ENCODE measurements around the gene ZSCAN30. TPM values are rescaled to one million over a fixed set of nuclear protein-coding genes. Genes with fewer than 3 reads are reported as not detected.

ZSCAN30 gene
- total RNA-seq, 4 donors from 2014 or later: 5.5 to 18.1 (median 8.0) TPM

DNA sequence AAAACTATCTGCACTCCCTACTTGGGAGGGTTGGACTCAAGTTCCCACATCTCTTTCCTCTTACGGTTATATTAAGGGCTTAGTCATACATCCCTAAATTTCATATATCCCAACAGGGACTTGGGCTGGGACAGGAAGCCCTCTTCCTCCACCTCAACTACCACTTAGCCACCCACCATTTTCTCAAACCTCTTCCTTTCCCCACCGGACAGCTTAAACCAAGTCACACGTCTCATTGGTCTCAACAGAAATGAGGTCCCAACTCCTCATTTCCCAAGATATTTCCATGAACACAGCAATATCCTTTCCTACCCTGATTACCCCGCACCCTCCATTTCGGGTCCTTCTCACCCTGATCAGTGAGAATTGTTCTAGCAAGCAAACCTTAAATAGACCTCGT is 736 bp downstream of the ZSCAN30 start:
- no peak for DNase-seq (ENCODE audit: low spot score in 2 of 2)
- peak overlapping the region; percentile 58 for H3K4me3 ChIP-seq (ENCODE audit: low read depth, poor library complexity, severe bottlenecking)
- TF ChIP-seq, protein P1, sequence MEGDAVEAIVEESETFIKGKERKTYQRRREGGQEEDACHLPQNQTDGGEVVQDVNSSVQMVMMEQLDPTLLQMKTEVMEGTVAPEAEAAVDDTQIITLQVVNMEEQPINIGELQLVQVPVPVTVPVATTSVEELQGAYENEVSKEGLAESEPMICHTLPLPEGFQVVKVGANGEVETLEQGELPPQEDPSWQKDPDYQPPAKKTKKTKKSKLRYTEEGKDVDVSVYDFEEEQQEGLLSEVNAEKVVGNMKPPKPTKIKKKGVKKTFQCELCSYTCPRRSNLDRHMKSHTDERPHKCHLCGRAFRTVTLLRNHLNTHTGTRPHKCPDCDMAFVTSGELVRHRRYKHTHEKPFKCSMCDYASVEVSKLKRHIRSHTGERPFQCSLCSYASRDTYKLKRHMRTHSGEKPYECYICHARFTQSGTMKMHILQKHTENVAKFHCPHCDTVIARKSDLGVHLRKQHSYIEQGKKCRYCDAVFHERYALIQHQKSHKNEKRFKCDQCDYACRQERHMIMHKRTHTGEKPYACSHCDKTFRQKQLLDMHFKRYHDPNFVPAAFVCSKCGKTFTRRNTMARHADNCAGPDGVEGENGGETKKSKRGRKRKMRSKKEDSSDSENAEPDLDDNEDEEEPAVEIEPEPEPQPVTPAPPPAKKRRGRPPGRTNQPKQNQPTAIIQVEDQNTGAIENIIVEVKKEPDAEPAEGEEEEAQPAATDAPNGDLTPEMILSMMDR (IDR thresholded peaks at IDR 0.05): no peak
- TF ChIP-seq POLR2A (IDR thresholded peaks at IDR 0.05): no peak
- WGBS, 2 donors: 5 to 6% methylated on average over 6 of the region's 6 CpGs
- intact Hi-C loops (cut with DNase I; ENCODE audit: low total_unique reads): no loop called here

DNA sequence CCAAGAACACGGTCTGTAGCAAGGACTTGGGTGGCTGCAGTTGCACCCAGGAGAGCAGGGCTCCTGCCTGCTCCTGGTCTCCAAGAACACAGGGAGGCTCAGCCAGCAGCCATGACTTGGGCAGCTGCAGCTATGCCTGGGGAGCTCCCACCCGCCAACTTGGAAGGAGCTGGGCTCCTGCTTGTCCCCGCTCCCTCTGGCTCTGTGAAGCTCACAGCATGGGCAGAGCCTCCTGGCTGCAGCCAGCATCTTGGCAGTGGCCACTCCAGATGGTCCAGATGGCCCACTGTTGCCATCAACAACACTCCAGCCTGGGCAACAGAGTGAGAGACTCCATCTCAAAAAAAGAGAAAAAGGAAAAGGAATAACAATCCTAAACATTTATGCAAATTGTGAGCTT is 5.2 kb downstream of the ZSCAN30 start:
- intact Hi-C loops (cut with DNase I; ENCODE audit: low total_unique reads): no loop called here
- no peak overlapping the region for H3K4me3 ChIP-seq (ENCODE audit: low read depth, poor library complexity, severe bottlenecking)
- WGBS, 2 donors: 54 to 89% methylated on average over 3 of the region's 3 CpGs
- TF ChIP-seq POLR2A (IDR thresholded peaks at IDR 0.05): no peak
- TF ChIP-seq, protein P1 (IDR thresholded peaks at IDR 0.05): no peak
- no peak for DNase-seq (ENCODE audit: low spot score in 2 of 2)

DNA sequence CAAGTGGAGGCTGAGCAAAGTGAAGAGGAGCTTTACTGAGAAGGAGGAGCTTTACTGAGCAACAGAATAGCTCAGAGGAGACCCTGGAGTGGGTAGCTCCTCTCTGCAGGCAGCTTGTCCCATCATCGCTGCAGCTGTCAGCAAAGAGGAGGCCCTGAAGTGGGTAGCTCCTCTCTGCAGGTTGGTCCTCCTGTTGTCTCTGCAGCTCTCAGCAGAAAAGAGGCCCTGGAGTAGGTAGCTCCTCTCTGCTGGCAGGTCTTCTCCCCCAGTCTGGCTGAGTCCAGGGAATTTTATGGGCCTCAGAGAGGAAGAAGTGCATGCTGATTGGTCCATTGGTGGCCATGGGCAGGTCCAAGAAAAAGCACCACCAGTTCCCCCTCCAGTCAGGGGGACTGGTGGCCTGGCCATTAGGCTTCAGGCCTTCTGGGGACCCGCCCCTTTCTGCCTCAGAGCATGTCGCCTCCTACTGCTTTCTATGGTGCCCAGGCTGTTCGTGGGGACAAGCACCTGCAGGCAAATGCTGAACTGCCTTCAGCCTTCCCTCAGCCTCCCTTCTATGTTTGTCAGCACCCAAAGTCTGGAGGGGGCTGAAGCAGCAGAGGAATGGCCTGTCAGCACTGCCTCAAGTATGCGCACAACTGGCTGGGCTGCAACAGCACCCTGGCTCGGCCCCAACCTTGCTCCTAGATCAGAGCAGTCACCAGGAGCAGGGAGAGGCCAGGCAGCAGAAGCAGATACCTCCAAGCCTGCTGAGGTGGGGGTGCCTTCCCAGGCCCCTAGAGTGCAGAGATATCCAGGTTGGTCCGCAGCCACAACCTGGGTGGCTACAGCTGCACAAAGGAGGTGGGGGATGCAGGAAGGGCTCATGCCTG is 5.9 kb downstream of the ZSCAN30 start:
- H3K4me3 ChIP-seq (ENCODE audit: low read depth, poor library complexity, severe bottlenecking): no peak overlapping the region
- 94 to 95% methylated on average over 7 of the region's 7 CpGs for WGBS, 2 donors
- no peak for TF ChIP-seq POLR2A (IDR thresholded peaks at IDR 0.05)
- no peak for DNase-seq (ENCODE audit: low spot score in 2 of 2)
- intact Hi-C loops (cut with DNase I; ENCODE audit: low total_unique reads): no loop called here

DNA sequence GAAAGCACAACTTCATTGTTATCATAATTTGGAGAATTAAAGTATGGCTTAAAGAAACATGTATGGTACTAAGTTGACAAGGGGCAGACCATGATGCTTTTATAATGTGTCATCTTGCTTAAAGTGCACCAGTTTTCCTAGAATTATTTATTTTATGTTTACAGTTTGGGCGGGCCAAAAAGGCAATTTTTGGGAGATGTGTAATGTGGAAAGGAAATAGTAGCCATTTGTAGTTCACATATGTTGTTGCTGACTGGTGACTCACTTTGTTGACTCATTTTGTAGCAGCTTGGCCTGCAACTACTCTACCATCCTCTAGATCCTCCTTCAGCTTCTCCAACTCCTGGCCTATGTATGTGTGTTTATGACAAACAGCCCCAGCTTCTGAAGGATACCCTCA is 7.7 kb downstream of the ZSCAN30 start:
- TF ChIP-seq, protein P1 (IDR thresholded peaks at IDR 0.05): no peak
- no peak for TF ChIP-seq POLR2A (IDR thresholded peaks at IDR 0.05)
- no peak overlapping the region for H3K4me3 ChIP-seq (ENCODE audit: low read depth, poor library complexity, severe bottlenecking)
- DNase-seq (ENCODE audit: low spot score in 2 of 2): no peak
- 65 to 81% methylated on average over 1 of the region's 1 CpG for WGBS, 2 donors
- intact Hi-C loops (cut with DNase I; ENCODE audit: low total_unique reads): no loop called here

DNA sequence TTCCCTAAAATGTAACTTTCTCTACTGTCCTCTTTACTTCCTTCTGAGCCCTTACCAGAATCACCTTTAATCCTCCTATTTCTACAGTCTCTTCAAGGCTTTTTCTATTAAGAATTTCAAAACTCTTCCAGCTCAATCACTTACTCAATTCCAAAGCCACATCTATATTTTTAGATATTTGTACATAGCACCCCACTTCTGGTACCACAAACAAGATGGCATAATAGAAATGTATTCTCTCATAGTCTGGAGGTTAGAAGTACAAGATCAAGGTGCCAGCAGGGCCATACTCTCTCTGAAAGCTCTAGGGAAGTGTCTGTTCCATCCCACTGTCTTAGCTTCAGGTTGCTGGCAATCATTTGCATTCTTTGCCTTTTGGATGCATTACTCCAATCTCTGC is 11.1 kb downstream of the ZSCAN30 start:
- intact Hi-C loops (cut with DNase I; ENCODE audit: low total_unique reads): no loop called here
- H3K4me3 ChIP-seq (ENCODE audit: low read depth, poor library complexity, severe bottlenecking): no peak overlapping the region
- TF ChIP-seq, protein P1 (IDR thresholded peaks at IDR 0.05): no peak
- TF ChIP-seq POLR2A (IDR thresholded peaks at IDR 0.05): no peak
- DNase-seq (ENCODE audit: low spot score in 2 of 2): no peak

DNA sequence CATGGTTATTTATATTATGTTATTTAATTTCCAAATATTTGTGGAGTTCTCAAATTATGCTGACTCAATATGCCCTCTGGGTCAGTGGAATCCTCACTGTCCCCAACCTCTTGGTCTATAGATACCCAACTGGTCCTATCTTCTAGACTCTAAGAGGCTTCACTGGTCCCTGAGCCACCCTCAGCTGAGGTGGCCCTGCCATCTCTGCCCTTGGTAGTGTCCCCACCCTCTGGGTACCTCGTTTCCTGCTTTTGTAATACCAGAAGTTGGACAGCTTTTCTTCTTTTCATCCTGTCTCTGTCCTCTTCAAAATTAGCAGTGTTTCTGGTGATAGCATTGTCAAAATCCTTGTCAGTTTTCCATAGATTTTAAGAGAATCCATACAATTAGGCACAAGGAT is 11.9 kb downstream of the ZSCAN30 start:
- DNase-seq (ENCODE audit: low spot score in 2 of 2): no peak
- 87 to 96% methylated on average over 1 of the region's 1 CpG for WGBS, 2 donors
- no peak overlapping the region for H3K4me3 ChIP-seq (ENCODE audit: low read depth, poor library complexity, severe bottlenecking)
- TF ChIP-seq, protein P1 (IDR thresholded peaks at IDR 0.05): no peak
- TF ChIP-seq POLR2A (IDR thresholded peaks at IDR 0.05): no peak
- intact Hi-C loops (cut with DNase I; ENCODE audit: low total_unique reads): no loop called here
